NOMO-1 treated with DMSO at 0.1 percent for 48 hours (cell line): Measurements from ENCODE around the gene PATJ.
"Not testable (repeated sequence)": the region's sequence is repeated elsewhere in the genome, so short reads cannot be mapped to it uniquely, and the experiment has no call there.

Source experiments
- DNase-seq: peaks from one replicate; lab custom pipeline; 2025; ENCODE audit not compliant: unreplicated experiment; lab: John Stamatoyannopoulos, UW

The PATJ gene

DNA sequence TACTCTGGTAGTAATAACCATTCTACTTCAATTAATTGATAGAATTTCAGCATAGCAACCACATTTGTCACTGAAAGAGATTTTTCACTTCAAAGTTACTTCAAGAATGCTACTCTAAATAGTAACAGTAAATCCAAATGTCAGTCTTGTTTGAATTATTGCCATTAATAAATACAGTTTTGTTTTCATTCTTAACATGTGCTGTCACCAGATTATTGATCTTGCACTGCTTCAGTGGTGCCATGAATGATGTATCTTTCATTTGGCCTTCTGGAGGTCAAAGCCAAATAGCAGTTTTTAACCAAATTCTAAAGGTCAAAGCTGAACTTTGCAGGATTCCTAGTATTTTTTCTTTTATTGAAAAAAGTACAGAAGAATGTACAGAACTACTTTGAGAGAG is 199.5 kb downstream of the PATJ start:
- DNase-seq = no peak

GRCh38 chr1:61942856-61943255 is 200.6 kb downstream of the PATJ start:
- DNase-seq = no peak

- DNase-seq = not testable (repeated sequence)
Observed at GRCh38 chr1:61948685-61949084, 206.4 kb downstream of the PATJ start.

DNA sequence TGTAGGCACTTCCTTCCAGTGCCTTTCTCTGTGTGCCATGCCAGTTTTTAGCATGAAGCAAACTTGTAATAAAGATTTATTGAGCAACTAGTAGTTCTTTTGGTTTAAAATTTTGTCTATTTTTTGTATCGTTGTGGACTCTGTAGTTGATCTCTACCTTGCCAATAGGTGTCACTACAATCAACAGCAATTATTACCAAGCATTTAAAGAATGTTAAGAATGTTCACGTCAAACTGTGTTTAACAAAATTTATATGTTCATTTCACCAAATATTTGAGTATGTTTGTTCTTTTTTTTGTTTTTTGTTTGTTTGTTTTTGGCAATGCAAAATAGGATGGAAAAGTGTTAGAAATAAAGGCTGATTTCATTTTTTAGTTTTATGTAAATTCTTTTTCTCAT is 208.1 kb downstream of the PATJ start:
- peak; percentile 1 for DNase-seq

DNA sequence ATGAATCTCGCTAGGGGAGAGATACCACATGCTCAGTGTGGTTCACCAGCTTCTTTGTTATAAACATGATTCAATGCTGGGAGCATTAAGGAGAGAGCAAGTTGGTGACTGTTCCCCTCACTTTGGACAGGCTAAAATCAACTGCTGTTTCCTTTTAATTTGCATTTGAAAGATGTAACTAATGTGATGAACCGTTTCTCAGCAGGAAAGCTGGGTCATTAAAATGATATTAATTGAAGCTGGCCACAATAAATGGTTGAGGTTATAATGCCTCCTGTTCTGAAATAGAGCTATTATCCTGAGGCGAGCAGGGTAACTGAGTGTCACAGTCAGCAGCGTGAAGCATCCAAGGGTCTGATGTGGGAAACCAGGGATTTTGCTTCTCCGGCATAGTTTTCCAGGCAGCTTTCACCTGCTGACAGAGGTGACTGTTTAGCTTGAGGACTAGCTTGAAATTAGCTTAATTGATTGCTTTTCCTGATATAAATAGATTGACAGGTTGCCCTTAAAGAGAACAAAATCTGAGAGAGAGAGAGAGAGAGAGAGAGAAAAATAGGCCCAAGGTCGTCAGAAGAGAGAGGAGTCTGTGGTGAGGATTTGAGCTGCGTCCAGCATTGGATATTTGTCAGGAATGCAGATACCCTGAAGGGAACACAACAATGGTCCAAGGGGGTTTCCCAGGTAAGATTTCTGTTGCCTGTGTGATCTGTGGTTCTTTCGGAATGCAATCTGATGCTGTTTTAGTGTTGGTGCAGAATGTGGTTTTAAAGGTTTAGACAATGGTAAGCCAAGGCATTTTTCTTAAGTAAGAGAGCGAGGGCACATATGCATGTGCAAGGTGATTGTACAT is 209.7 kb downstream of the PATJ start:
- DNase-seq = no peak

DNA sequence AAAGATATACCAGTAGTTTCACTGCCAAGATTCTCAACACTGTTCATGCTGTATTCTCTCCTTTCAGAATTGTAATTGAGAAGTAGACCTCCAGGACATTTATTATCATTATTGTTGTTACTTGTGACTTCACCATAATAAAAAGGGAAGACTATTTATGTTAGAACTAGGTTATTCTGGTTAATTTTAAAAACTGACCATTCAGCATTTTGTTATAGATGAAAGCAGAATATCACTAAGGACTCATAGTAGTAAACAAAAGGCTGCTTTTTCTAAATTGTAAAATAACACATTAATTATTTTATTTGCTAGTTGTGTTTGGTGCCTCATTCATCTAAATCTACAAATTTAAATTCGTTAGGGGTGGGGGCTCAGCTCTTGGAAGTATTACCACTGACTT is 210.4 kb downstream of the PATJ start:
- DNase-seq = no peak

- no peak for DNase-seq
Observed at GRCh38 chr1:61953076-61953789, 211.0 kb downstream of the PATJ start.

GRCh38 chr1:61953790-61954150 is 211.5 kb downstream of the PATJ start:
- no peak for DNase-seq

DNA sequence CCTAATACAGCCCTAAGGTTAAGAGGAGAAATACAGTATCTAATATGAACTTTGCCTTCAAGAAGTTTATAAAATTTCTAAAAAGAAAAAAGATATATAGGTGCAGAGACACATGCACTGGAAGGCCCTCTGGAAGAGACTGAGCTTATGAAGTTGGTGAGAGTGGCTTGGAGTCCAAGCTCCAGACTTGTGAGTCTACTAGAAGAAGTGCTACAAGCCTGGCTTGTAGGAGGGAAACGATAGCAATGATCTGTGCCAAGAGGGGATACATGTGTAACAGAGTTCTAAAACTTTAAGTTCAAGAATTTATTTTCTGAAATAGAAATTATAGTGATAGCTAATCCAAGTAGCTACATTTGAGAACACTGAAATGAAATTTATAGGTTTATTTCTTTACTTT is 213.0 kb downstream of the PATJ start:
- no peak for DNase-seq

- DNase-seq = no peak
Observed at GRCh38 chr1:61956016-61956645, 213.9 kb downstream of the PATJ start.

DNA sequence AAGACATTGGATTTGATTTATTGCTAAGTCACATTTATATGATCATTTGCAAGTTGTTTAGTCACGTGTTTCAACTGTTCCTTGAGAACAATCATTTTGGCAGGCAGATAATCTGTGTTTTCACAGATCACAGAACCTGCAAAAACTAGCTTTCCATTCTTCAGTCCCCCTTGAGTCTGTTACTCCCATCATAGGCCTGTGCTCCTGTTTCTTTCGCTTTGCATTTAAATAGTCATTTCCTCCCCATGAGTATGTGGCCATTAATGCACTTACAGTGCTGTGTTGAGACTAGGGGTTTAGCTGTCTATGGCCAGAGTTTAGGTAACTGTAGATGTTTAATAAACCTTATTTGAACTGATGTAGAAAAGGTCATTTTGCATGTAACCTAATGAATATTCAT is 214.5 kb downstream of the PATJ start:
- DNase-seq = no peak

GRCh38 chr1:61961009-61961408 is 218.7 kb downstream of the PATJ start:
- no peak for DNase-seq

DNA sequence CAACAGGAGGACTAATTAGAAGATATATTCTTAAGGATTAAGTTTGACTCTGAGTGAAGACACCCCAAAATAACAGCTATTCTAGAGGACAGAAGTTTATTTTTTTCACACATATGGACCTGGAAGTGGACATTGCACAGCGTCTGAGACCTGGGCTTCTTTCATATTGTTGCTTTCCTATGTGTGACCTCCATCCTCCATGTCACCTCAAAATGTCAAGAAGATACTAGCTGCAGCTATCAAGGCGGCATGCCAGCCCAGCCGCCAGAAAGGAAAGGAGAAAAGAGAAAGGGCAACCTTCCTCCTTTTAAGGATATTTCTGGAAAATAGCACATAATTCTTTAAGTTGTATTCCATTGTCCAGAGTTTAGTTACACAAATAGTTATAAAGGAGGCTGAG is 220.4 kb downstream of the PATJ start:
- no peak for DNase-seq

- not testable (repeated sequence) for DNase-seq
Observed at GRCh38 chr1:61966450-61967225, 224.4 kb downstream of the PATJ start.

DNA sequence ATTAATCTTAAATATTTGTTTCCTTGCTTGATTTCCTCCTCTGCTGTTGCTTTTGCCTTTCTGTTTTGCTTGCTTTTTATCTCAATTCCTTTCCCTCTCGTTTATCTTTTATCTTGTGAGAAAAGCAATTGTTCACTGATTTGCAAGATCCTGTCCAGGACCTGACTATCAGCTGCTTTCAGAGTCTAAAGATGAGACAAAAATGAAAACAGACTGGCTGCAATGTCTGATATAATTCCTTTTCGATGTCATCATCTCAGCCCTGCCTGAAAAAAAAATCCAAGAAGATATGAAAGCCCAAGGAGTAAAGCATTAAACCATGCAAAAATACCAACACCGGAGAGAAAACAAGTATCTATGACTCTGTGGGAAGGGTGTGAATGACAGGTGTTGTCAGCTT is 225.5 kb downstream of the PATJ start:
- no peak for DNase-seq

- DNase-seq = no peak
Observed at GRCh38 chr1:61968869-61969268, 226.6 kb downstream of the PATJ start.

DNA sequence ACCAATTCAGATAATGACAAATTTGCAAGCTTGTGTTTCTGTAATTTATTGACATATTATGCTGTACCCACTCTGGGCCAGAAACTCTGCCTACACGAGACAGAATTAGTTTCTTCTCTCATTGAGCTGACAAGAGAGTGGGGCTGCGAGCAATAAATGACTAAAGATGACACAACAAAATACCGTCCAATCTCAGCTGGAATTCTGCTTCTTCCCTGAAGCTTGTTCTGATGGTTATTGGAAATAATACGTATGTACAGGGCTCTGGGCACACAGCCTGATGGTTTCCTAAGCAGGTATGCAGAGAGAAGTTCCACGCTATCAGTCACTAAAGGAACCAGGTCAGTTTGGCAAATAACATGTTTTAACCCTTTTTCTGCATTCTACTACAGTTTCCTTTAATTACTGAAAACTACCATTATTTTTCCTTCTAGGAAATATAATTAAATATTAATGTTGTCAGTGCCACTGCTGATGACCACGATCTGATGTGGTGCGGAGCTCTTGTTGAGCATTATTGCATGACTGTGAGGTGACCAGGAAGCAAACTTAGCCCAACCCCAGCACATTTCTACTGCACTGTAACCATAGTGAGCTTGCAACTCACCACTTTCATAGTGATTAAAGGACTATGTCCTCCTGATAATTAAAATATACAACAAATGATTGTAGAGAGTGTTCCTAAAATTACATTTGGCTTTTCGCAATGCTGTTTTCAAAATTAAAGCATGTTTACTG is 231.0 kb downstream of the PATJ start:
- DNase-seq = no peak

DNA sequence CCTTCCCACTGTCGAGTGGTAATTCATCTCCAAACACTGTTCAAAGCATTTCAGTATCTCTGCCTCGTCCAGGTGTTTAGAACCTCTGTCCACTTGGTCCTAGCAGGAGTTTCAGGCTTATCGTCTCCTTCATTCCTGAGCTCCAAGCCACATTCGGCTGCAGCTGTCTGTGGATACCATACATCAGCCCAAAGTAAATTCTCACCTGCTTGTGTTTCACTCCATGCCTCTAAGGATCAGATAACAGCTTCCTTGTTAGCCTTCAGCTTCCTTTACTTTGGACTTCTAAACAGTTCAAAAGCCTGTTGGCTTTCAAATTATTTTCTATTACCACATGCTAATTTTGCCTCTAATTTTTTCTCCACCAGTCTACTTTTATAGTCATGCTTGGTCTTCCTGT is 233.4 kb downstream of the PATJ start:
- DNase-seq = no peak

GRCh38 chr1:61976566-61976965 is 234.3 kb downstream of the PATJ start:
- no peak for DNase-seq

- no peak for DNase-seq
Observed at GRCh38 chr1:61978796-61979195, 236.5 kb downstream of the PATJ start.

DNA sequence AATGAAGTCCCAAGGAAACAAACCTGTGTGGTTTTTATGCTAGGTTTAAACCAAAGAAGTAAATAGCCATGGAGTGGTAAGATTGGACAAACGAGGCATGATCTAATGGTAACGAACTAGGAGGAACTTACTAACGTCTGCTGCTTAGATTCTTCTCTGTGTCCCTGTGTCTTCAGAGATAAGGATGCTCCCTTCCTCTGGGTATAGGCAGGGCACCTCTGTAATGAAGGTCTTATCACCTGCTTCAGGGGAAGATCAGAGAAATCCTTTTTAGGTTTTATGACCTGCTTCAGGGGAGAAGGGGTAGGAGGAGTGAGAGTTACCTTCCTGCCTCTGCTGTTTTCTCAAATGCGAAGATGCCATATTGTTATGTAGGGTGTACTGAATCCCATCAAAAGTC is 237.4 kb downstream of the PATJ start:
- DNase-seq = no peak
